Measurements from ENCODE around the gene CMSS1.
"Not testable (repeated sequence)": the region's sequence is repeated elsewhere in the genome, so short reads cannot be mapped to it uniquely, and the experiment has no call there.

The CMSS1 gene

DNA sequence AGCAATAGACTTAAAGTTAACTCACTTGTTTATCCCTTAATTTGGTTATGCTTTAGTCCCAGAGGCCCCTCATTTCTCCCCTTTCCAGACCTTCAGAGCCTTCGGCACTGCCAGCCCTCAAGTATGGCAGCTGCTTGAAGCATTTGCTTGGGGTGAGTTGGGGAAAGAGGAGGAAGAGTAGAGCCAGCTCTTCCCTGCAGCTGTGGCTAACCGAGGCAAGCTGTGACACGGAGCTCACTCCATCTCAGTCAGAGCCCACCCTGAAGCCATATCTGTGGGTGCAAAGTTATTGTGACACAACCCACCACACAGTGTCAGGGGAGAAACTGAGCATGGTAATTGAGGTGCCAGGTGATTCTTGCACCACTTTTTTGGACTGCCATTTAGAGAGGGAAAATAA lies 230.6 kb downstream of the CMSS1 start:
- no peak for DNase-seq (ENCODE audit: low read depth)
- TF ChIP-seq, protein P1, sequence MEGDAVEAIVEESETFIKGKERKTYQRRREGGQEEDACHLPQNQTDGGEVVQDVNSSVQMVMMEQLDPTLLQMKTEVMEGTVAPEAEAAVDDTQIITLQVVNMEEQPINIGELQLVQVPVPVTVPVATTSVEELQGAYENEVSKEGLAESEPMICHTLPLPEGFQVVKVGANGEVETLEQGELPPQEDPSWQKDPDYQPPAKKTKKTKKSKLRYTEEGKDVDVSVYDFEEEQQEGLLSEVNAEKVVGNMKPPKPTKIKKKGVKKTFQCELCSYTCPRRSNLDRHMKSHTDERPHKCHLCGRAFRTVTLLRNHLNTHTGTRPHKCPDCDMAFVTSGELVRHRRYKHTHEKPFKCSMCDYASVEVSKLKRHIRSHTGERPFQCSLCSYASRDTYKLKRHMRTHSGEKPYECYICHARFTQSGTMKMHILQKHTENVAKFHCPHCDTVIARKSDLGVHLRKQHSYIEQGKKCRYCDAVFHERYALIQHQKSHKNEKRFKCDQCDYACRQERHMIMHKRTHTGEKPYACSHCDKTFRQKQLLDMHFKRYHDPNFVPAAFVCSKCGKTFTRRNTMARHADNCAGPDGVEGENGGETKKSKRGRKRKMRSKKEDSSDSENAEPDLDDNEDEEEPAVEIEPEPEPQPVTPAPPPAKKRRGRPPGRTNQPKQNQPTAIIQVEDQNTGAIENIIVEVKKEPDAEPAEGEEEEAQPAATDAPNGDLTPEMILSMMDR (conservative IDR thresholded peaks at IDR 0.05; ENCODE audit: control insufficient read depth, insufficient read depth, low read depth, low read length) = no peak
- no peak overlapping the region for H3K4me3 ChIP-seq (ENCODE audit: control insufficient read depth, low read depth, low read length)

DNA sequence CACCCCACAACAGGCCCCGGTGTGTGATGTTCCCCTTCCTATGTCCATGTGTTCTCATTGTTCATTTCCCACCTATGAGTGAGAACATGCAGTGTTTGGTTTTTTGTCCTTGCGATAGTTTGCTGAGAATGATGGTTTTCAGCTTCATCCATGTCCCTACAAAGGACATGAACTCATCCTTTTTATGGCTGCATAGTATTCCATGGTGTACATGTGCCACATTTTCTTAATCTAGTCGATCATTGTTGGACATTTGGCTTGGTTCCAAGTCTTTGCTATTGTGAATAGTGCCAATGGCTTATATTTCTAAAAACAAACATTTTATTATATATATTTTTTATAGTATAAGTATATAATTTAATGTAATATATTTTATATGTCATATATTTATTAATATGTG lies 233.9 kb downstream of the CMSS1 start:
- DNase-seq (ENCODE audit: low read depth); H3K4me3 ChIP-seq (ENCODE audit: control insufficient read depth, low read depth, low read length): not testable (repeated sequence)

DNA sequence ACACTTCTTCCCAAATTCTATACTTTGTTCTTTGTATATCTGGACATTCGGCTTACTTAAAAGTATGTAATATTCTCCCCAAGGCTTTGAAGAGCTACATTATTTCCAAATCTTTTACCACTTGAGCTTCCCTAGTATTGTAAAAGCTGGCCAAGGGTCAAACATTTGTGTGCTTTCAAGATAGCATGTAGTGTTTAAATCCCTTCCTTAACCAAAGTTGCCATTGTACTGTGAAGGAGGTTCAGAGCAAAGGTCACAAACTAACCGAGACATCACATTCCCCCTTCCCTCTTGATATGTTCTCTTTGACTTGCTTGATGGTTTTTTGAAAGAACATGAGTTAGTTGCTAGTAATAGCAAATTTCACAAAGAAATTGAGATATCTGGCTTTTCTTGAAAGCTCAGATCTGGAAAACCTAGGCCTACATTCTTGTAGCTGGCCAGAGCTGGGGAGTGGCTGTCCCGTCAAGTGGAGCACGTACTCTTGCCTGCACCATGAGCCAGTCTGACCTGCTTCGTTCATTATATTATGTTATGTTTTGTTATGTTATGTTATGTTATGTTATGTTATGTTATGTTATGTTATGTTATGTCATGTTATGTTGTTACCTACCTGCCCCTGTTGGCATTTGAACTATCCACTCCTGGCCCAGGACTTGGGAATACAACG lies 236.4 kb downstream of the CMSS1 start:
- TF ChIP-seq, protein P1 (conservative IDR thresholded peaks at IDR 0.05; ENCODE audit: control insufficient read depth, insufficient read depth, low read depth, low read length) = no peak
- no peak overlapping the region for H3K4me3 ChIP-seq (ENCODE audit: control insufficient read depth, low read depth, low read length)
- DNase-seq (ENCODE audit: low read depth) = no peak

DNA sequence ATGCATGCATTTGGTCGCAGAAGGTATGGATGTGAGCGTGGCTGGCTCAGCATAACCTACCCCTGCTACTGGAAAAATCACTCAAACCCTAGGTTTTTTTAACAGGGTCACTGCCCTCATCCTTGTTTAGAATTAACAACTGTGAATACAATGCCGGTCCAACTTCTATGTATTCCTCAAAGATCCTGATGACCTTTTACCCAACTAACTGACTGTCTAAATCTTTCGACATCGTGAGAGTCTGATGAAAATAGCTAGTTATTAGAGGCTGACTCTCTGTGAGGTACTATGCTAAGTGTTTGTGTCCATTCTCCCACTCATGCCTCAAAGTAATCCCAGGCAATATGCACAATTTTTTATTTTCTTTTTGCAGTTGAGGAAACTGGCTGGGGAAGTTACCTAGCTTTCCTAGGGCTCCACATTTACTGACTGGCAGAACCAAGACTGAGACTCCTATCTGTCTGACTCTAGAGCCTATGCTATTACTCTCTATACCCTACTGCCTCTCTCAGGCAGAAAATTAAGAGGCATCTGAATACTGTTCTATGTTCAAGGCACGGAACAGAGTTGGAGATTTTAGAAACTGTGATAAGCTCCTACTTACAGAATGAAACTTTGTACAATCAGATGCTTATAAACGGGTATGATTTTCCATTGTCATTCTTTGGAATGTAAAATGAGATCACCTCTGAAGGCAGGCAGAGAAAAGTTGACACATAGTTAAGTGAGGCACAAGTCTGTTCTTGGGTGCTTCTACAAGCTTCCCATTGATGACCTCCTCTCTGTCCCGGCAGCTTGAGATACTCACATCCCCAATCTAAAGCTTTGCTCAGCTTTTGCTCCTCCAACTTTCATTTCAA lies 240.3 kb downstream of the CMSS1 start:
- TF ChIP-seq, protein P1 (conservative IDR thresholded peaks at IDR 0.05; ENCODE audit: control insufficient read depth, insufficient read depth, low read depth, low read length) = no peak
- peak; percentile 23 for DNase-seq (ENCODE audit: low read depth)
- H3K4me3 ChIP-seq (ENCODE audit: control insufficient read depth, low read depth, low read length) = no peak overlapping the region

DNA sequence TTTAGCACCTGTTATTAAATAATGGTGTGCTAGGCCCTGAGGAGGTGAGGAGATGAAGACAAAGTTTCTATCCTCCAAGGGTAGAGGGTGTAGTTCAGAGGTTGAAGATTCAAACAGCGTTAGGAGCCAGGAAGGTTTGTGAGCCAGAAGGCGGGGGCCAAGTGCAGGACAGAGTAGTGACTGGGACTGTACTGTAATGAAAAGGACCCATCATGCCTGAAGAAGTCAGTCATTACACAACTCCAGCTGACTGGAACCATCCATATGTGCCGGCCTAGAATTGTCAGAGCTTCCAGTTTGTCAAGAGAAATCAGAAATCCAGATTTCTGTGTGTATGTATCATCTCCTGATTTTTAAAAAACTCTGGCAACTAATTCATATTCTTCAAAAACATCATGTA lies 241.8 kb downstream of the CMSS1 start:
- TF ChIP-seq, protein P1 (conservative IDR thresholded peaks at IDR 0.05; ENCODE audit: control insufficient read depth, insufficient read depth, low read depth, low read length) = no peak
- no peak for DNase-seq (ENCODE audit: low read depth)
- H3K4me3 ChIP-seq (ENCODE audit: control insufficient read depth, low read depth, low read length) = no peak overlapping the region

DNA sequence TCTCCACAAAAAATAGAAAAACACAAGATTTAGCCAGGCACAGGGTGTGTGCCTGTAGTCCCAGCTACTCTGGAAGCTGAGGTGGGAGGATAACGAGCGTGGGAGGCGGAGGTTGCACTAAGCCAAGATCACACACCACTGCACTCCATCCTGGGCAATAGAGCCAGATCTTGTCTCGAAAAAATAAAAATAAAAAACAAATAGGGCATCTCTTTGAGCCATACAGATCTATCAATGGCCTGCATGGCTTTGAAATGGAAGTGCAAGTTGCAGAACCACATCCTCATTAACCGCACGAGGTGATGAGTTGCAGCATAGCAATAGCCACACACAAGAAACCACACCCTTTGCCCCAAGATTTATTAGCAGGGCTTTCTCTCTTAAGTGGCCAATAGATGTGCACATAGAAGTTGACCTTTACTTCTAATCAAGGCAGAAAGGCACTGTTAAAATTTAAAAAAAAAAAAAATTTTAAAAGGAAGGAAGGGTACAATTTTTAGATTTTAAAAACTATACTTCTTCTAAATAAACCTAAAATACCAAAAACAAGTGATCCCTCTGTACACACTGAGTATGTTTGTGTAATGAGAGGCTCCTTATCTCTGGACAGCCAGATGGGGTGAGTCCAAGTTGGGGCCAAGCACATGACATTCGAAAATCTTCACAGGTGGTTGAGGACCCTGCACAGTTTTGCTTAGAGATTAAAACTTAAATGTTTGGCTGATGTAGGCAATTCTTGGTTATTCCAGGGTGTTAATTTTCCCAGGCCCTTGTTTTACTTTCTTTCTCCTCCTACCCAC lies 243.2 kb downstream of the CMSS1 start:
- TF ChIP-seq, protein P1 (conservative IDR thresholded peaks at IDR 0.05; ENCODE audit: control insufficient read depth, insufficient read depth, low read depth, low read length) = no peak
- H3K4me3 ChIP-seq (ENCODE audit: control insufficient read depth, low read depth, low read length) = no peak overlapping the region
- DNase-seq (ENCODE audit: low read depth) = no peak

DNA sequence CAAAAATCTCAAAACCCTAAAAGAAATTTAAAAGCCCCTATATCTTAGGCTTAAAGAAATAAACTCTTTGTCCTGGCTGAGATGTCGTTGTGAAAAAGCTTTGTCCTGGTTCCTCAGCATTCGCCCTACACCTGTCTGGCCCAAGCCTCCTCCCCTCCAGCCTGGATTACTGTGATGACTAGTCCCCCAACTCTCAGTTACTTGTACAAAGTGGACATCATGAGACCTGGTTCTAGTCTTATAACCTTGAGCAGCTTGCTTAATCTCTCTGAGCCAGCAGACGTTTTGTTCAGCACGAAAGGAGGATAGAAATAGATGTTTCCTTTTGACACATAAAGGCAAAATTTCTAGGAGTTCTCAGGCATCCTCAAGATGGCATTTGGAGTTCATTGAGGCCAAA lies 245.0 kb downstream of the CMSS1 start:
- TF ChIP-seq, protein P1 (conservative IDR thresholded peaks at IDR 0.05; ENCODE audit: control insufficient read depth, insufficient read depth, low read depth, low read length) = no peak
- H3K4me3 ChIP-seq (ENCODE audit: control insufficient read depth, low read depth, low read length) = no peak overlapping the region
- DNase-seq (ENCODE audit: low read depth) = no peak
